ENCODE data around the gene SAMD4B.

DNA sequence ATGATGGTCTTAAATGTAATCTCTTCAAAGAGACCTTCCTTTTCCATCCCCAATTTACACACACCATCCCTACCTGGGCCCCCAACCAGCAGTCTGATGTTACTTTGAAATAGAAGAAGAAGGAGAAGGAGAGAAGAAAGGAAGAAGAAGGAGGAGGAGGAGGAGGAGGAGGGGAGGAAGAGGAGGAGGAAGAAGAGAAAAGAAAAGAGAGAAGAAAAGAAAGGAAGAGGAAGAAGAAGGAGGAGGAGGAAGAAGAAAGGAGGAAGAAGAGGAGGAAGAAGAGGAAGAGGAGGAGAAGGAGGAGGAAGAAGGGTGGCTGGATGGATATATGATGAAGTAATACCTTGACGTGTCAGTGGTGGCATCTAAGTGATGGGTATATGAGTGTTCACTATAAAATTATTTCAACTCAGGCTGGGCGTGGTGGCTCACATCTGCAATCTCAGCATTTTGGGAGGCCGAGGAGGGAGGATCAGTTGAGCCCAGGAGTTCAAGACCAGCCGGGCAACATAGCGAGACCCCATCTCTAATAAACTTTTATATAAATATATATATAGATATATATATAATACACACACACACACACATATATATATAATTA lies 17.9 kb upstream of the SAMD4B start:
- TF ChIP-seq, protein P1, sequence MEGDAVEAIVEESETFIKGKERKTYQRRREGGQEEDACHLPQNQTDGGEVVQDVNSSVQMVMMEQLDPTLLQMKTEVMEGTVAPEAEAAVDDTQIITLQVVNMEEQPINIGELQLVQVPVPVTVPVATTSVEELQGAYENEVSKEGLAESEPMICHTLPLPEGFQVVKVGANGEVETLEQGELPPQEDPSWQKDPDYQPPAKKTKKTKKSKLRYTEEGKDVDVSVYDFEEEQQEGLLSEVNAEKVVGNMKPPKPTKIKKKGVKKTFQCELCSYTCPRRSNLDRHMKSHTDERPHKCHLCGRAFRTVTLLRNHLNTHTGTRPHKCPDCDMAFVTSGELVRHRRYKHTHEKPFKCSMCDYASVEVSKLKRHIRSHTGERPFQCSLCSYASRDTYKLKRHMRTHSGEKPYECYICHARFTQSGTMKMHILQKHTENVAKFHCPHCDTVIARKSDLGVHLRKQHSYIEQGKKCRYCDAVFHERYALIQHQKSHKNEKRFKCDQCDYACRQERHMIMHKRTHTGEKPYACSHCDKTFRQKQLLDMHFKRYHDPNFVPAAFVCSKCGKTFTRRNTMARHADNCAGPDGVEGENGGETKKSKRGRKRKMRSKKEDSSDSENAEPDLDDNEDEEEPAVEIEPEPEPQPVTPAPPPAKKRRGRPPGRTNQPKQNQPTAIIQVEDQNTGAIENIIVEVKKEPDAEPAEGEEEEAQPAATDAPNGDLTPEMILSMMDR (IDR thresholded peaks at IDR 0.05): no peak
- TF ChIP-seq POLR2AphosphoS5 (IDR thresholded peaks at IDR 0.05): no peak
